ENCODE results near the gene HIBADH. TPM values are rescaled to one million over a fixed set of nuclear protein-coding genes. Genes with fewer than 3 reads are reported as not detected.

HIBADH gene
- total RNA-seq, 2 donors from 2014 or later: 21.7 to 30.7 TPM

- H3K27ac ChIP-seq: no peak overlapping the region
- TF ChIP-seq CTCF (IDR thresholded peaks at IDR 0.05): no peak
- no peak for ATAC-seq (ENCODE audit: insufficient number of reproducible peaks, low FRiP score, low read depth)
Observed at GRCh38 chr7:27611059-27611458, 51.6 kb downstream of the HIBADH start.

GRCh38 chr7:27608776-27609495 is 53.7 kb downstream of the HIBADH start:
- Histone ChIP-seq H3K27ac (no peak overlapping the region), H3K36me3 (no peaks in the 10 kb centered on the region), H3K27me3 (replicated peaks; ENCODE audit: insufficient read depth) (no peaks in the 10 kb centered on the region), H3K4me3 (no peak overlapping the region), H3K4me1 (ENCODE audit: control insufficient read depth in 1 of 2, low read depth in 2 of 2) (no peaks in the 10 kb centered on the region), H3K9me3 (no peaks in the 10 kb centered on the region)
- DNase-seq (ENCODE audit: low spot score): no peak
- TF ChIP-seq CTCF (IDR thresholded peaks at IDR 0.05): no peak
- no peak for ATAC-seq (ENCODE audit: insufficient number of reproducible peaks, low FRiP score, low read depth)

More at GRCh38 chr7:27611059-27611458, 51.6 kb downstream of the HIBADH start:
- Histone ChIP-seq H3K4me3 (no peak overlapping the region), H3K27me3 (replicated peaks; ENCODE audit: insufficient read depth) (no peaks in the 10 kb centered on the region), H3K9me3 (no peaks in the 10 kb centered on the region), H3K36me3 (no peaks in the 10 kb centered on the region), H3K4me1 (ENCODE audit: control insufficient read depth in 1 of 2, low read depth in 2 of 2) (no peaks in the 10 kb centered on the region)
- DNase-seq (ENCODE audit: low spot score): no peak

GRCh38 chr7:27607210-27607606 is 55.5 kb downstream of the HIBADH start:
- TF ChIP-seq CTCF (IDR thresholded peaks at IDR 0.05): no peak
- no peaks in the 10 kb centered on the region for H3K27me3 ChIP-seq (replicated peaks; ENCODE audit: insufficient read depth)
- no peak overlapping the region for H3K27ac ChIP-seq
- ATAC-seq (ENCODE audit: insufficient number of reproducible peaks, low FRiP score, low read depth) (no peak), DNase-seq (ENCODE audit: low spot score) (no peak)
- H3K4me1 ChIP-seq (ENCODE audit: control insufficient read depth in 1 of 2, low read depth in 2 of 2): no peaks in the 10 kb centered on the region
- H3K4me3 ChIP-seq: no peak overlapping the region
- H3K36me3 ChIP-seq: no peaks in the 10 kb centered on the region
- no peaks in the 10 kb centered on the region for H3K9me3 ChIP-seq

DNA sequence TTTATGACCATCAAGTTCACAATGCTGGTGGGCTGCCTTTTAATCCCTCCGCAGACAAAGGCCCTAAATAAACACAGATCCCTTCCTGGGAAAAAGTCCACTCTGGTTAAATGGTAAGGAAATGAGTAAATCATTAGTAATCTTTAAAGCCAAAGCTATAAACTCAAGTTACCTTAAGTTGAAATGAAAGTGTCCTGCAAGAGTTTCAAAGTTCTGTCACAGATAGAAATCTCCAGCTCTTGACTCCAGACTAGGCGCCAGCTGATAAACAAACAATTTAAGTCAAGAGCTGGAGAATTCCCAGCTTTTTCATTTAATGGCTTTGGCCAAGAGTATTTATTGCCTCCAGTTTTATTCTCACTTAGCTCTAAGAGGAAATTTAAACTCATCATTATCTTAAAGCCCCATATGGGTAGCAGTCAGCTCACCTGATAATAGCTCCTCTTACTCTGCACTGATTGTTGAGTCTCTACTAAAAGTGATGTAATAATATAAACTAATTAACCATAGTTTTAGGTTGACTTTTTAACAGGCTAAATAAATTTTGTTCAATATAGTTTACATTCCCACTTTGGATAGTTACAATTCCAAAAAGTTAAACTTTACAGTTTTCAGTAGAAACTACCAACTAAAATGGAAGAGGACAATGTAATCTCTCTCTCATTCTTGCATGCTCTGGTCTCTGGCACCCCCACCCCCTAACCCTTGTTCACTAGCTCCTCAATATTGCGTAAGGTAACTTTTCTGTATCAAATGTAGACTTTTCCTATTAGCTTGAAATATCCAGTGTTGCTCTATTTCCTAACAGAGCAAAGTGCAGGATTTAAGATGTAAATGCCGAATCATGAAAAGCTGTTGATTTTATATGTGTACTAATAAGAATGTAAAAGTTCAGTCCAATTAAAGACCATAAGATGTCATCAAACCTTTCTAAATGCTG is 56.1 kb downstream of the HIBADH start:
- ATAC-seq (ENCODE audit: insufficient number of reproducible peaks, low FRiP score, low read depth): no peak
- no peak for DNase-seq (ENCODE audit: low spot score)
- Histone ChIP-seq H3K27ac (no peak overlapping the region), H3K27me3 (replicated peaks; ENCODE audit: insufficient read depth) (no peaks in the 10 kb centered on the region), H3K4me3 (no peak overlapping the region), H3K4me1 (ENCODE audit: control insufficient read depth in 1 of 2, low read depth in 2 of 2) (no peaks in the 10 kb centered on the region), H3K36me3 (no peaks in the 10 kb centered on the region), H3K9me3 (no peaks in the 10 kb centered on the region)
- no peak for TF ChIP-seq CTCF (IDR thresholded peaks at IDR 0.05)

DNA sequence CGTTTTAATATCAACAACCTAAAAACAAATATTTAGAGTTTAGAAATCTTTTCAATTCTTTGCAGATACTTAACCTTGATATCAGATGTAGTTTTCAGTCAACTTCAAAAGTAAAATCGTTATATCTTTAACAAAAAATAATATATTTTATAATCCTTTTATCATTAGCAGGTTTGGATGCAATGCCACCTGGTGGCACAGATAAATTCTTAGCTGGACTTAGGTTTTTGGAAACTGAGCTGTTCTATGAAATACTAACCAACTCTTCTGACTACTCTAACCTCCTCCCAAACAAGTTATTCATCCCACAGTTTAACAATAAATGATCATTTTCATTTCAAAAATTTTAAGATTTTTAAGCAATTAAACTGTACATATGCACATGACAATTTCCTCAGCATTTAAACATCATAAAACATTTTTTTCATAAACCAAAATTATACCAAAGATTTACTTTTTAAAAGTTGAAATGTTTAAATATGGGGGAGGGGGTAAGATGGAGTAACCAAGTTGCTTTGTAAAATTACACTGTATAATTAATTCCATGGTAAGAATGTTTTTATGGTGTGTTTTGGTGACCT is 56.9 kb downstream of the HIBADH start:
- Histone ChIP-seq H3K4me1 (ENCODE audit: control insufficient read depth in 1 of 2, low read depth in 2 of 2) (no peaks in the 10 kb centered on the region), H3K9me3 (no peaks in the 10 kb centered on the region), H3K4me3 (no peak overlapping the region), H3K27me3 (replicated peaks; ENCODE audit: insufficient read depth) (no peaks in the 10 kb centered on the region), H3K27ac (no peak overlapping the region), H3K36me3 (no peaks in the 10 kb centered on the region)
- DNase-seq (ENCODE audit: low spot score) (no peak), ATAC-seq (ENCODE audit: insufficient number of reproducible peaks, low FRiP score, low read depth) (no peak)
- no peak for TF ChIP-seq CTCF (IDR thresholded peaks at IDR 0.05)

Data from thoracic aorta (tissue), 2 donors.